HG03457 (cell line): Measurements from ENCODE around the gene FXYD2.

Experiments used
- ATAC-seq: cut with Tn5 transposase; IDR thresholded peaks from one replicate; pipeline ENCODE4 v1.9.1; 2021; ENCODE audit warnings: moderate number of reproducible peaks; ENCODE audit not compliant: unreplicated experiment

FXYD2 gene

GRCh38 chr11:117836077-117836960, 11.8 kb upstream of the FXYD2 start:
- ATAC-seq, result no peak

- no peak for ATAC-seq
These were observed 11.0 kb upstream of the FXYD2 start for GRCh38 chr11:117835576-117835975.

GRCh38 chr11:117834838-117835443, 10.4 kb upstream of the FXYD2 start:
- no peak for ATAC-seq

DNA sequence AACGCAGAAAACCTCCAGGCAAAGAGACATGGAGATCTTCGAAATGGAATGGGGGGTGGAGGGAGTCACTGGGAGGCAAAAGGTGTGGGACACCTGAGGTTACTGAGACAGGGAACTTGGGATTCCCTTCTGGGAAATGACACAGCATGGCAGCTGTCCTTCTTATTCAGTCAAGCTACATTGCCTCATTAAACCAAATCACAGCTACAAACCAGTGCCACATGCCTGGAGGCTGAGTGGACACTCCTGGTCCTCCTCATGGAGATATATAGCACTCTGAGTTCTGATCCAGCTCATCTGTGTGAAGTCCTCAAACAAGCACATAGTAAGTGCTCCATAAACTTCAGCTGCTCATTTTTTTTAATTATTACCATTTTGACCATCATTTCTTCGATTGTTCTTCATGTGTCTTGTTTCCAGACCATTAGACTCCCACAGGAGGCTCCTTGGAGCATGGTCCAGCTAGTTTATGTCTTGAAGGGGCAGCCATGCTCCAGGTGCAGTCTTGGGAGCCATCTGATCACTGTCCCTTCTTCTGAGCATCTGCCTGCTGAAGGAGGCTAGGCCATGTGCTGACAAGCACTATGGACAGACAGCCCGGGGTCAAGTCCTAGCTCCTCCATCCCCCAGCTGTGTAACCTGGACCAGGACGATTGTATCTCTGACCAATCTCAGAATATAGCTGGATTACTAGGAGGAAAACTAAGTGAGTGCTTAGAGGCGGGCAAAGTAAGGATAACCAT, 9.7 kb upstream of the FXYD2 start:
- no peak for ATAC-seq

- ATAC-seq, result no peak
These were observed 8.9 kb upstream of the FXYD2 start for GRCh38 chr11:117833401-117833891.

GRCh38 chr11:117832511-117832910, 8.0 kb upstream of the FXYD2 start:
- ATAC-seq, result no peak

DNA sequence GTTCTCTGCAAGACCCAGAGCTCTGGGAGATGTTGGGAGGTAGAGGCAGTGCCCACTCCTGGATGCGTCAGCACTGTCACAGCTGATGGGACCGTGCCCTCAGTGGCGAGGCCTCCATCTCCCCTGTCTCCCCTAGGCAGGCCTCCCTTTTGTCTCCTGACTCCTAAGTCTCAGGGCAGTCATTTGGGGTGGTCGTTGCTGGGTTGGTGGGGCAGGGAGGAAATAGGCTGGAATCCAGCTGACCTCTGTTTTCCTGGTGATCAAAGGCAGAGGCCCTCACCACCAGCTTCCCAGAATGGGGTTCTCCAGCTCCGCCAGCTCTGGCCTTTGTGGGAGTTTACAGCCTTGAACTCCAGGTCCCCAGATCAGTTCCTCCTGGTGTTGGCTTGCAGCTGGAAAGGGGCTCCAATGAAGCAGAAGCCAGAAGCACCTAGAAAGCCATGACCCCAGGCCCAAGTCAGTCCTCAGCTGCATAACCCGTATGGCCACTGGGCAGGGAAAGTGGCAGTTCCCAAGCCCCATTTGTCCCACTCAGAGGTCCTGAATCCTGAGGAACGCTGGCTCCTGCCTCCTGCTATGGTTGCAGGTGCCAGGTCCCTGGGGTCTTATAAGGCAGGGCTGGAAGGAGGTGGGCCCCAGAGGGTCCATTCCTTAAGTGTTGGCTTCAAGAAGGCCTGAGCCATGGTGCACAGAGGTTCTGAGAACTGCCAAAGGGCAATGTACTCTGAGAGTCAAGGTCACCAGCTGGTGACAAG, 7.3 kb upstream of the FXYD2 start:
- no peak for ATAC-seq

GRCh38 chr11:117830674-117831351, 6.3 kb upstream of the FXYD2 start:
- ATAC-seq, result no peak

DNA sequence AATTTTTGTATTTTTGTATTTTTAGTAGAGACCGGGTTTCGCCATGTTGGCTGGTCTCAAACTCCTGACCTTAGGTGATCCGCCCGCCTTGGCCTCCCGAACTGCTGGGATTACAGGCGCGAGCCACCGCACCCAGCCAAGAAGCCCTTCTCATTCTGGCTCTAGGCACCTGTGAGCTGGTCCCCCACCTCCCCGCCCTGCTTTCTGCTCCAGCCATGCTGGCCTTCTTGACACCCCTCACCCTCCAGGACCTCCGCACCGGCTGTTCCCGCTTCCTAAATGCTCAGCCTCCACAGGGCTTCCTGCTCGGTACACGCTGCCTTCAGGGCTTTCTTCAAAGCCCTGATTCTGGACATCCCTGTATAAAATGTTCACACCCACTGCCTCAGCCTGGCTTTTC, 5.5 kb upstream of the FXYD2 start:
- ATAC-seq, result no peak

DNA sequence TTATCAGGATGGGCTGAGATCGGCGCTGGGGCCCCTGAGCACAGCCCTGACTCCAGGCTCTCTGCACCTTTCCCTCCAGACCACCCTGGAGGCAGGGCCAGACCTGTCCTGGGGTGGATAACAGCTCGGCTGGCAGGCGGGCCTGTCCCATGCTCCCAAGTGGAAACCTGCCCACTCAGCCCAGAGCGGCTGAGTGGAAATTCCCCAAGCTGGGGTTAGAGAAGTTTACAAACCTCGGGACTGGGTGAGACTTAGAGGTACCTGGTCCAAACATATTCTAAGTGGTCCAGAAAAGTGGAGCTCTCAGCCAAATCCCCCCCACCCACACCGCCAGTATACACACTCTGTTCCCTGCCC, 4.8 kb upstream of the FXYD2 start:
- no peak for ATAC-seq

DNA sequence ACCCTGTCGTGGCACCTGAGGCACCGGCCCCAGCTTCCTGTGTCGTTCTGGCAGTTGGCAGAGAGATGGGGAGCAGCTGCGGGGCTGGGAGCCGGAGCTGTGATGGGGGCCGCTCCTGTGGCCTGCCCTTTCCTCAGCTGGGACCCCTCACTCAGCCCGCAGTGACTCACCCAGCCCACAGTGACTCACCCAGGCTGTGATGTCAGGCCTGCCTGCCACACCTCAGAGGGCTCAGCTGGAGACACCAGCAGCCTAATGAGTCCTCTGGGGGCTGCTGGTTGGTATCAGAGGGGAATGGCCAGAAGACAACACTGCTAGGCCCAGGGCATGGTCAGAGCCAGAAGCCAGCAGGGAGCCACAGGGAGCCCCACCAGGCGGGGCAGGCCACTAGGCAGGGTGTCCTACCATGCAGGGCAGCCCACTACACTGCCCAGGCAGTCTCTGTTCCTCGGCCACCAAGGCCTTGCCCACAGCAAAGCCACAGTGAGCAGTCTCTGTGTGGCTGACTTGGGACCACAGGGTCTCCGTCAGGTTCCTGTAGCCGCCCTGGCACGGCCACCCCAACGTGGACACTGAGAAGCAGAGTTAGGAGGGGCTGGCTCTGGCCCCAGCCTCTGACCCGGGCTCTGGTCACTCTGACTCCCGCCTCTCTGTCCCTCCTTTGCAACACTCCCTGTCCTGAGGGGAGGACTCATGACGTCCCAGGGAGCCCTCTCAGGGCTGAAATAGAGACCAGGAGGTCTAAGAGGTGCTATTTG, 4.2 kb upstream of the FXYD2 start:
- peak; percentile 45 for ATAC-seq

DNA sequence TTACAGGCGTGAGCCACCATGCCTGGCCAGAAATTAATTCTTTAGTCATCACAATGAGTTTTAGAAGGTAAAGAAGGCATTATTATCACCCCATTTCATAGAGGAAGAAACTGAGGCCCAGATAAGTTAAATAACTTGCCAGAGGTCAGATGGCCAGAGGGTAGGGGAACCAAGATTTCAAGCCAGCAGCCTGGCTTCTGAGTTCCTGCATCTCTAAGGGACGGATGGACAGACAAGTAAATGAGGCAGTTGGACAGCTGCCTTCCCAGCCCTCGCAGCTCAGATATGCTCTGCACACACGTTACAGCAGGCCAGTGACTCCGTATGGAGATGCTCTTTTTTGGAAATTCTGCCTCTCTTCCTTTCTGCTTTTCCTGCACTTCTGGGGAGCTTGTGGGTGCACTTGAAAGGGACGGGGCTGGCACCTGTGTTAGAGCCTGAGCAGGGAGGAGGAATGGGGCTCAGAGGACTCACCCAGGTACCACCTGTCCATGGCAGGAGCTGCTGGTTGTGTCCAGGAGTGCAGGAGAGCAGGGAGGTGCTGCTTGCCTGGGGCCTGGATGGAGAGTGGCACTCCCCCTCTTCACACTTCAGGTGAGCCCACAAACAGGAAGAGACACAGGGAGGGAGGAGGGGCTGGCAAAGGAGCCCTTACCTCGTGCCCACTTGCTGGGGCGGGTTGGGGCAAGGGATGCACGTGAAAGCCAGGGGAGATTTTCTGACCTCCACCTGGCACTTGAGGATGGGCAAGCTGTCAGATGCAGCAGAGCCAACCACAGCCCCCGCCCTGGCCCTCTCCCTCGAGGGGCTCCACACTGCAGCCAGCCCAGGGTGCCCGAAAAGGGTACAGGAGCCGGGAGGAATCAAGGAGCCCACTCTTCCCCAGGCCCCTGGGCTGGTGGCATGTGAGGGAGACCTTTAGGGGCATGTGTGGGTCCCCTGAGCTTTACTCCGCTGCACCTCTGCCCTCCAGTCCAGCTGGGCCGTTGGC, 3.3 kb upstream of the FXYD2 start:
- no peak for ATAC-seq

DNA sequence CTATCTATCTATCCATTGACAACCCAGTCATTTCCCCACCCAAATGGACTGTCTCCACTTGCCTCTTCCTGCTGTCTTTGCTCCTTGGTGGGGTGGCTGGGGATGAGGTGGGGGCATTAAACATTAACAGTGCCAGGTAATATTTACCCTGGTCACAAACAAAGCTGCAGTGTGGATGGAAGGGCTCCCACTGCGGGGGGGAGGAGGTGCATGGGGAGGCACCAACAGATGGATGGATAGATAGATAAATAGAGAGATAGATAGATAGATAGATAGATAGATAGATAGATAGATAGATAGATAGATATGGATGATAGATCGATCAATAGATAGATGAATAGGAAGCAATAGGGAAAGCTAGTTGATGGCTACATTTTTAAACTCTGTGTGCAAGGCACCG, 2.3 kb upstream of the FXYD2 start:
- no peak for ATAC-seq

DNA sequence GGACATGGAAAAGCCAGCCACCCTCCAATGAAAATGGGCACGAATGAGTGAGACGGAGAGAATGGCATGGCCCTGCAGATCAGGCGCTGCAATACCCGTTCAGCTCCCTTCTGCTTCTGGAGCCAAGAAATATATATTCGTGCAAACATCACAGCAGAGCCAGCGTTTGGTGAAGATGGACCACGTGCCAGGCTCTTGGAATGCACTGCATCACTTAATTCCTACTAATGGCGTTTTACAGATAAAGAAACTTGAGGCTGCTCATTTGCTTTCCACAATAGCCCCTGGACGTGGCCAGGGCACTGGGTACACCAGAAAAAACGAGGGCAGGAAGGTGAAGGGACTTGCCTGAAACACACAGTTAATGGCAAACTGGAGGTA, 1.6 kb upstream of the FXYD2 start:
- no peak for ATAC-seq

- no peak for ATAC-seq
These were observed 1.1 kb upstream of the FXYD2 start for GRCh38 chr11:117825538-117826189.

- ATAC-seq, result no peak
These were observed 561 bp downstream of the FXYD2 start for GRCh38 chr11:117823946-117824420.

DNA sequence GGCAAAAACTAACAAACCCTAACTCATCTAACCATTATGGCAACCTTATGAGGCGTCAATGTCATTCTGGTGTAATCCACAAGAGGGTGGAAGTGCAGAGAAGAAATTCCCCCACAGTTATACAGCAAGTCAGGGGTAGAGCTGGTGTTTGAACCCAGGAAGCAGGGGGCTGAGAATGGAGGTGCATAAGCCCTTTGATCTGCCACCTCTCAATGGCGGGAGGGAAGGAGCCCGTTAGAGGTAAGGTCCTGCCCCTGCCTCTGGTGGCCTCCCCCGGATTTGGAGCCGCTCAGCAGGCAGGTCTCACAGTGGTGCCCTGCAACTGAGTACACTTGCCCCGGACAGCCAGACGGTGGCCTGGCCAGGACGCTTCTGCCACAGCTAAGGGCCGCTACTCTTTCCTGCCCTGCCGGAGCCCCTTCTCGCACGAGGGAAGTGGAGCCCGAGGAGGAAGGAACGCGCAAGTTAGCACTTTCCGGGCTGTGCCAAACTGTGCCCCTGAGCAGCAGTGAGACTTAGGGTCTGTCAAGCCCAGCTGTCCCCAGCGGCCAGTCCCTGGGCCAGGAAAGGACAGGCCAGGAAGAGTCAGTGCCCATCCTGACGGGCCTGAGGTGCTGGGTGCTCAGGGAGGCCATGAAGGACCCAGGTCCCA, 1.1 kb downstream of the FXYD2 start:
- no peak for ATAC-seq
